ENCODE data around the gene RENBP. TPM values are rescaled to one million over a fixed set of nuclear protein-coding genes. Genes with fewer than 3 reads are reported as not detected.

Gene RENBP
- total RNA-seq, 1 experiment from 2014 or later: 5.7 TPM

- no TSS peak for BruUV-seq (replicated peaks)
- TF ChIP-seq EZH2 (IDR thresholded peaks at IDR 0.05; ENCODE audit: borderline replicate concordance, low read depth, low read length, poor library complexity, severe bottlenecking) (no peak), CTCF (conservative IDR thresholded peaks at IDR 0.05; ENCODE audit: low read depth, low read length) (no peak)
- intact Hi-C loops (cut with micrococcal nuclease; ENCODE audit: unreplicated experiment): no loop called here
- H3K36me3 ChIP-seq (ENCODE audit: insufficient read depth, low read length, poor library complexity, severe bottlenecking): peaks cover 17% of the 10 kb centered on the region
- ChIA-PET POLR2A (ENCODE audit: low non-redundant PET) (interaction anchor here (0.6 to 1.2 kb wide), 2 partner anchors 16 to 280 kb away, joined by 6 to 8 read pairs; no protein-coding TSS in a partner anchor), CTCF (interaction anchor here (0.8 kb wide), 1 partner anchor 20 kb away, joined by 3 read pairs; no protein-coding TSS in a partner anchor)
- no peaks in the 10 kb centered on the region for H3K27me3 ChIP-seq (replicated peaks; ENCODE audit: insufficient read depth, low read depth, low read length, poor library complexity)
- H3K4me1 ChIP-seq (ENCODE audit: insufficient read depth, low read length, poor library complexity, severe bottlenecking): peaks cover 19% of the 10 kb centered on the region
- H3K9me3 ChIP-seq (ENCODE audit: low read depth, low read length, poor library complexity, severe bottlenecking): no peaks in the 10 kb centered on the region
- H3K4me3 ChIP-seq (ENCODE audit: low read depth, low read length, poor library complexity, severe bottlenecking): no peak overlapping the region
- DNase-seq (ENCODE audit: low spot score): no peak
- H3K27ac ChIP-seq (ENCODE audit: low read depth, low read length, poor library complexity, severe bottlenecking): peak overlapping the region; percentile 16
Observed at GRCh38 chrX:153966841-153967535, 22.5 kb upstream of the RENBP start.

- peak overlapping the region; percentile 16 for H3K27ac ChIP-seq (ENCODE audit: low read depth, low read length, poor library complexity, severe bottlenecking)
- POLR2A ChIA-PET (ENCODE audit: low non-redundant PET): interaction anchor here (0.6 to 1.2 kb wide), 2 partner anchors 16 to 279 kb away, joined by 6 to 8 read pairs; no protein-coding TSS in a partner anchor
- no peak for TF ChIP-seq CTCF (conservative IDR thresholded peaks at IDR 0.05; ENCODE audit: low read depth, low read length)
- no peak for TF ChIP-seq EZH2 (IDR thresholded peaks at IDR 0.05; ENCODE audit: borderline replicate concordance, low read depth, low read length, poor library complexity, severe bottlenecking)
- no peak overlapping the region for H3K4me3 ChIP-seq (ENCODE audit: low read depth, low read length, poor library complexity, severe bottlenecking)
- BruUV-seq (replicated peaks): no TSS peak
- peaks cover 24% of the 10 kb centered on the region for H3K36me3 ChIP-seq (ENCODE audit: insufficient read depth, low read length, poor library complexity, severe bottlenecking)
- CTCF ChIA-PET: no interaction called here
- intact Hi-C loops (cut with micrococcal nuclease; ENCODE audit: unreplicated experiment): no loop called here
- H3K4me1 ChIP-seq (ENCODE audit: insufficient read depth, low read length, poor library complexity, severe bottlenecking): peaks cover 19% of the 10 kb centered on the region
- H3K27me3 ChIP-seq (replicated peaks; ENCODE audit: insufficient read depth, low read depth, low read length, poor library complexity): no peaks in the 10 kb centered on the region
- no peaks in the 10 kb centered on the region for H3K9me3 ChIP-seq (ENCODE audit: low read depth, low read length, poor library complexity, severe bottlenecking)
- DNase-seq (ENCODE audit: low spot score): no peak
Observed at GRCh38 chrX:153966283-153966688, 21.8 kb upstream of the RENBP start.

- Histone ChIP-seq H3K27ac (ENCODE audit: low read depth, low read length, poor library complexity, severe bottlenecking) (no peak overlapping the region), H3K27me3 (replicated peaks; ENCODE audit: insufficient read depth, low read depth, low read length, poor library complexity) (no peaks in the 10 kb centered on the region), H3K4me1 (ENCODE audit: insufficient read depth, low read length, poor library complexity, severe bottlenecking) (peaks cover 19% of the 10 kb centered on the region), H3K36me3 (ENCODE audit: insufficient read depth, low read length, poor library complexity, severe bottlenecking) (peaks cover 33% of the 10 kb centered on the region), H3K4me3 (ENCODE audit: low read depth, low read length, poor library complexity, severe bottlenecking) (no peak overlapping the region), H3K9me3 (ENCODE audit: low read depth, low read length, poor library complexity, severe bottlenecking) (no peaks in the 10 kb centered on the region)
- ChIA-PET POLR2A (ENCODE audit: low non-redundant PET) (no interaction called here), CTCF (no interaction called here)
- BruUV-seq (replicated peaks): no TSS peak
- TF ChIP-seq CTCF (conservative IDR thresholded peaks at IDR 0.05; ENCODE audit: low read depth, low read length): no peak
- TF ChIP-seq EZH2 (IDR thresholded peaks at IDR 0.05; ENCODE audit: borderline replicate concordance, low read depth, low read length, poor library complexity, severe bottlenecking): no peak
- no peak for DNase-seq (ENCODE audit: low spot score)
- intact Hi-C loops (cut with micrococcal nuclease; ENCODE audit: unreplicated experiment): no loop called here
Observed at GRCh38 chrX:153965406-153965805, 21.0 kb upstream of the RENBP start.

Measured in A673 (cell line).